HepG2 (cell line): Measurements from ENCODE around the gene AHSP.

Source experiments
- ETV5 ChIP-seq: IDR thresholded peaks from 2 replicates; pipeline ENCODE4 v1.6.1; 2018; ENCODE audit warnings: missing biosample characterization, missing genetic modification reagents, inconsistent platforms, borderline replicate concordance
- POLR2AphosphoS5 ChIP-seq: IDR thresholded peaks from 2 replicates; pipeline ENCODE4 v1.6.1; 2012; ENCODE audit warnings: low read depth, low read length
- TF ChIP-seq, protein P1 (sequence below): sonication (generic); formaldehyde crosslinking; IDR thresholded peaks from 2 replicates; pipeline ENCODE4 v1.5.0; 2020; ENCODE audit warnings: missing genetic modification reagents
- TF ChIP-seq, protein P2 (sequence below): sonication (generic); formaldehyde crosslinking; IDR thresholded peaks from 2 replicates; pipeline ENCODE4 v1.5.0; 2020; ENCODE audit warnings: mild to moderate bottlenecking, missing genetic modification reagents, moderate library complexity

DNA sequence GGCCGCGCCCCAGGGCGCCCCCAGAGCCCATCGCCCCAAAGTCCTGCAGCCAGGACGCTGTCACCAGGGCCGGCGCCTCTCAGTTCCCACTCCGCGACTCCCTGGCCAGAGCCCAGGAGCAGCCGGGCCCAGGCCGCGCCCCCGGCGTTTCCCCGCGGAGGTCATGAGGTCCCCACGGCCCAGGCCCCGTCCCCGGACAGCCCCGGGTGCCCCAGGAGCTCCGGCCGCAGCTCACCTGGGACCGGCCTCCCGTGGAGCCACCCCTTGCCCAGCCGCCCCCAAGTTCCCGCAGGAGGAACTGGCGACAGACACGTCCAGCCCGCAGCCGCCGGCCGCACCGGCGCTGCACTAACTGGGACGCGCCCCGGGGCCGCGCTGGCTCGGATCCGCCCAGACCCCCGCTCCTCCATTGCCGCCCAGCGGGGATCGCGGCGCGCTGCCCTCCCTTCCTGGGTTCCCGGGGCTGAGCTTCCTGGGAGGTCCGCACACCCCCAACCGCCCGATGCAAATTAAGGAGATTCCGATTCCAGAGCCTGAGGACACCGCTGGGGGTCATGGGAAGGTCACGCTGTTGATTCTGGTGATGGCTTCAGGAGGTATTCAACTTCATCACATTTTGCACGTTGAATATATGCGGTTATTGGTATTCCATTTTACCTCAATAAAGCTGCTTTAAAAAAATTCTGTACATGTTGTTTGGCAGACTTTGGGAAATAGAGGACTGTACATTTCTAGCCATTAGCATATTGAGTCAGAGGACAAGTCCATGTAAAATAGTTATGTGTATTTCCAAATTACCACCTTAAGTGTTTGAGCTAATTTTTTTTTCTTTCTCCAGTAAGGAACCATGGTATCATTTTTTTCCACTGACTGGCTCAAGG is 9.9 kb downstream of the AHSP start:
- no peak for TF ChIP-seq ETV5 (CRISPR knock-in tag)
- TF ChIP-seq, protein P1, sequence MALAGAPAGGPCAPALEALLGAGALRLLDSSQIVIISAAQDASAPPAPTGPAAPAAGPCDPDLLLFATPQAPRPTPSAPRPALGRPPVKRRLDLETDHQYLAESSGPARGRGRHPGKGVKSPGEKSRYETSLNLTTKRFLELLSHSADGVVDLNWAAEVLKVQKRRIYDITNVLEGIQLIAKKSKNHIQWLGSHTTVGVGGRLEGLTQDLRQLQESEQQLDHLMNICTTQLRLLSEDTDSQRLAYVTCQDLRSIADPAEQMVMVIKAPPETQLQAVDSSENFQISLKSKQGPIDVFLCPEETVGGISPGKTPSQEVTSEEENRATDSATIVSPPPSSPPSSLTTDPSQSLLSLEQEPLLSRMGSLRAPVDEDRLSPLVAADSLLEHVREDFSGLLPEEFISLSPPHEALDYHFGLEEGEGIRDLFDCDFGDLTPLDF (CRISPR knock-in tag): no peak
- no peak for TF ChIP-seq POLR2AphosphoS5
- TF ChIP-seq, protein P2, sequence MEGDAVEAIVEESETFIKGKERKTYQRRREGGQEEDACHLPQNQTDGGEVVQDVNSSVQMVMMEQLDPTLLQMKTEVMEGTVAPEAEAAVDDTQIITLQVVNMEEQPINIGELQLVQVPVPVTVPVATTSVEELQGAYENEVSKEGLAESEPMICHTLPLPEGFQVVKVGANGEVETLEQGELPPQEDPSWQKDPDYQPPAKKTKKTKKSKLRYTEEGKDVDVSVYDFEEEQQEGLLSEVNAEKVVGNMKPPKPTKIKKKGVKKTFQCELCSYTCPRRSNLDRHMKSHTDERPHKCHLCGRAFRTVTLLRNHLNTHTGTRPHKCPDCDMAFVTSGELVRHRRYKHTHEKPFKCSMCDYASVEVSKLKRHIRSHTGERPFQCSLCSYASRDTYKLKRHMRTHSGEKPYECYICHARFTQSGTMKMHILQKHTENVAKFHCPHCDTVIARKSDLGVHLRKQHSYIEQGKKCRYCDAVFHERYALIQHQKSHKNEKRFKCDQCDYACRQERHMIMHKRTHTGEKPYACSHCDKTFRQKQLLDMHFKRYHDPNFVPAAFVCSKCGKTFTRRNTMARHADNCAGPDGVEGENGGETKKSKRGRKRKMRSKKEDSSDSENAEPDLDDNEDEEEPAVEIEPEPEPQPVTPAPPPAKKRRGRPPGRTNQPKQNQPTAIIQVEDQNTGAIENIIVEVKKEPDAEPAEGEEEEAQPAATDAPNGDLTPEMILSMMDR (CRISPR knock-in tag): peak; percentile 42; the same call in 1 of the 2 replicates
